A673 (cell line): ENCODE data around the gene FIS1. TPM values are rescaled to one million over a fixed set of nuclear protein-coding genes. Genes with fewer than 3 reads are reported as not detected.

Experiments
- BruUV-seq: library from RNA; stranded (reverse); fragments of 400-500 nt; replicated peaks from 2 replicates; lab custom pipeline; 2021; lab: Mats Ljungman, UMichigan
- CTCF ChIA-PET: fragments of 300-600 bp; sonication (Branson Sonifier 250); formaldehyde crosslinking; loops from one replicate; lab custom pipeline; 2022; ENCODE audit warnings: antibody characterized with exemption; lab: Charles Lee
- POLR2A ChIA-PET: fragments of 300-600 bp; sonication (Branson Sonifier 250); formaldehyde crosslinking; loops from one replicate; lab custom pipeline; 2022; ENCODE audit warnings: antibody characterized with exemption; ENCODE audit not compliant: low non-redundant PET; lab: Charles Lee
- DNase-seq: peaks from one replicate; pipeline ENCODE4 v3.0.0-alpha.2; 2015; ENCODE audit warnings: low spot score
- H3K27ac ChIP-seq: fragments of 200-600 bp; sonication (generic); 2 replicates; pipeline ENCODE4 v1.5.1; 2016; ENCODE audit warnings: mixed run types, low read depth, mild to moderate bottlenecking, mixed read lengths, antibody characterized with exemption, low read length; ENCODE audit not compliant: poor library complexity, severe bottlenecking
- H3K27me3 ChIP-seq: fragments of 200-600 bp; sonication (generic); replicated peaks from 2 replicates; pipeline ENCODE4 v1.6.1; 2017; ENCODE audit warnings: mixed run types, low read depth, mild to moderate bottlenecking, mixed read lengths, antibody characterized with exemption, low read length; ENCODE audit not compliant: insufficient read depth, poor library complexity
- H3K36me3 ChIP-seq: fragments of 200-600 bp; sonication (generic); 2 replicates; pipeline ENCODE4 v1.6.1; 2016; ENCODE audit warnings: mixed run types, mild to moderate bottlenecking, mixed read lengths, antibody characterized with exemption, low read length; ENCODE audit not compliant: insufficient read depth, poor library complexity, severe bottlenecking
- H3K4me1 ChIP-seq: fragments of 200-600 bp; sonication (generic); 2 replicates; pipeline ENCODE4 v1.6.1; 2017; ENCODE audit warnings: mixed run types, mild to moderate bottlenecking, mixed read lengths, antibody characterized with exemption, low read length; ENCODE audit not compliant: insufficient read depth, poor library complexity, severe bottlenecking
- H3K4me3 ChIP-seq: fragments of 200-600 bp; sonication (generic); 2 replicates; pipeline ENCODE4 v1.5.1; 2016; ENCODE audit warnings: low read depth, mixed run types, mild to moderate bottlenecking, mixed read lengths, low read length; ENCODE audit not compliant: poor library complexity, severe bottlenecking
- H3K9me3 ChIP-seq: fragments of 200-600 bp; sonication (generic); 2 replicates; pipeline ENCODE4 v1.6.1; 2016; ENCODE audit warnings: mixed run types, low read depth, mild to moderate bottlenecking, mixed read lengths, antibody characterized with exemption, low read length; ENCODE audit not compliant: poor library complexity, severe bottlenecking
- CTCF ChIP-seq: fragments of 300-800, 200-600 bp; sonication (generic); conservative IDR thresholded peaks from 2 replicates; pipeline ENCODE4 v1.5.1; 2017; ENCODE audit warnings: low read depth, mild to moderate bottlenecking, antibody characterized with exemption, low read length, moderate library complexity, mixed read lengths
- EZH2 ChIP-seq: fragments of 200-600 bp; sonication (generic); IDR thresholded peaks from 2 replicates; pipeline ENCODE4 v1.6.1; 2017; ENCODE audit warnings: borderline replicate concordance, low read depth, mild to moderate bottlenecking, mixed read lengths, antibody characterized with exemption, low read length; ENCODE audit not compliant: poor library complexity, severe bottlenecking
- intact Hi-C: fragments of 100-400 bp; cut with micrococcal nuclease; formaldehyde crosslinking; loops from one replicate; pipeline ENCODE4 v1.10.0; 2022; ENCODE audit not compliant: unreplicated experiment
- total RNA-seq: library from RNA; stranded (reverse); gene quantifications from 2 replicates; pipeline ENCODE4 v1.2.3, GENCODE V29; 2021

FIS1 gene
- total RNA-seq, 1 experiment from 2014 or later = 79.6 TPM

- POLR2A ChIA-PET = no interaction called here
- Histone ChIP-seq H3K4me1 (no peaks in the 10 kb centered on the region), H3K36me3 (peaks cover 9% of the 10 kb centered on the region), H3K4me3 (no peak overlapping the region), H3K27me3 (no peaks in the 10 kb centered on the region), H3K9me3 (no peaks in the 10 kb centered on the region), H3K27ac (no peak overlapping the region)
- CTCF ChIA-PET = no interaction called here
- intact Hi-C loops = no loop called here
- DNase-seq = no peak
- no peak for TF ChIP-seq EZH2
- no peak for TF ChIP-seq CTCF
- no TSS peak for BruUV-seq
Observed at GRCh38 chr7:101238226-101239182, 6.4 kb downstream of the FIS1 start.

DNA sequence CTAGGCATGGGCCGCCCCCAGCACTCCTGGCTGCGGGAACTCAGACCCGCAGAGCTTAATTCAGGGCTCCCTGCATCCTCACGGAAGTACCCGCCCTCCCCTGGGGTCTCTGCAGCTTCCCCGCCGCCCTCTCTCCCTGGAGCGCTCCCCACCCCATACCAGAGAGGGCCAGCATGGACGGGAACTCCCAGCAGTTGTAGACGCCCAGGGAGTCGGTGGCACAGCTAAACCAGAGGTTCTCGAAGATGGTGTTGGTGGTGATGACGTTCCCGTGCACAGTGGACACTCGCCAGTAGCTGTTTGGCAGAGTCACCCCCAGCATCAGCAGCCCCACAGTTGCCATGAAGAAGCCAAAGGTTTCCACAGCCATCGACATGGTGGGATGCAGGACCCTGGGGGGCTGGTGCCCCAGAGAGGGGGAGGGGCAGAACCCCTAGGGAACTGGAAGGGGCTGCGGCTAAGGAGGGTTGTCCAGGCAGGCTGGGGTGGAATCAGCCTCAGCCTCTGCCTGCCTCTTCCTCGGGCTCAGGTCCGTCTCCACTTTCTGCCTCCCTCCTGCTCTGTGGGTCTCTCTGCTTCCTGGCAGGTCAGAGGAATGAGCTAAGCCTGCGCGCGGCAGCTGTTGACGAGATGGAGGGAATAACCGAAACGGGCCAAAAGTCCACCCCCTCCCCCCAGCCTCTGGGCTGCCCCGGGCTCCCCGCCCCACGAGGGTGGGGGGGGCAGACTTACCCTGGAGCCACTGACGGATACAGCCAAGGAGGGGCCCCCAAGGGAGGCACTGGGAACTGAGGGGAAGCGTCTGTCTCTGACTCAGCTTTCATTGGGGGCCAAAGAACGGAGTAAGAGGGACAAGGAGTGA lies 7.4 kb downstream of the FIS1 start, which contains the start of gene CLDN15:
CLDN15 (minus strand) TSS at position 597 of the 862 bp plus-strand sequence; CDS start at position 376, 221 bp downstream.
- H3K9me3 ChIP-seq = no peaks in the 10 kb centered on the region
- ChIA-PET CTCF (no interaction called here), POLR2A (no interaction called here)
- TF ChIP-seq CTCF (no peak), EZH2 (no peak)
- intact Hi-C loops = no loop called here
- H3K36me3 ChIP-seq = peaks cover 6% of the 10 kb centered on the region
- no peak within 1 kb of the TSS for H3K27ac ChIP-seq
- BruUV-seq = no TSS peak
- no peak within 1 kb of the TSS for H3K4me3 ChIP-seq
- DNase-seq = no peak
- H3K27me3 ChIP-seq = no peaks in the 10 kb centered on the region
- H3K4me1 ChIP-seq = no peaks in the 10 kb centered on the region

GRCh38 chr7:101236292-101236835 lies 8.5 kb downstream of the FIS1 start:
- BruUV-seq = no TSS peak
- Histone ChIP-seq H3K36me3 (peaks cover 6% of the 10 kb centered on the region), H3K27me3 (no peaks in the 10 kb centered on the region), H3K4me1 (no peaks in the 10 kb centered on the region), H3K27ac (no peak overlapping the region), H3K9me3 (no peaks in the 10 kb centered on the region), H3K4me3 (no peak overlapping the region)
- intact Hi-C loops = no loop called here
- CTCF ChIA-PET = no interaction called here
- POLR2A ChIA-PET = no interaction called here
- no peak for DNase-seq
- TF ChIP-seq EZH2 = no peak
- TF ChIP-seq CTCF = no peak
